HepG2 (cell line): Measurements from ENCODE around the gene SMAD7. TPM values are rescaled to one million over a fixed set of nuclear protein-coding genes. Genes with fewer than 3 reads are reported as not detected.
A peak's percentile ranks its signal among the peaks of the same experiment; 100 is the strongest.

Experiments
- CBX2 ChIP-seq, 2 experiments: fragments of 200-600 bp in 1 of 2; sonication (generic); formaldehyde crosslinking in 1 of 2; IDR thresholded peaks; 2 replicates each; pipeline versions ENCODE4 v1.7.0 to v1.8.1; 2018 to 2022; ENCODE audit warnings: low read depth in 2 of 2, low read length in 1 of 2, mild to moderate bottlenecking in 1 of 2, missing genetic modification reagents in 1 of 2
- NR2F1 ChIP-seq, 2 experiments: fragments of 450-650 bp in 1 of 2; formaldehyde crosslinking in 1 of 2; IDR thresholded peaks; 2 replicates each; pipeline versions ENCODE4 v1.5.0 to v1.6.1; 2016 to 2020; ENCODE audit warnings: mild to moderate bottlenecking in 1 of 2, missing compliant biosample characterization in 1 of 2, missing genetic modification reagents in 1 of 2, moderate library complexity in 1 of 2
- PATZ1 ChIP-seq: sonication (generic); formaldehyde crosslinking; IDR thresholded peaks from 2 replicates; pipeline ENCODE4 v1.4.0; 2020; ENCODE audit warnings: missing genetic modification reagents
- TFDP2 ChIP-seq: sonication (generic); formaldehyde crosslinking; IDR thresholded peaks from 2 replicates; pipeline ENCODE4 v1.4.0; 2020; ENCODE audit warnings: missing genetic modification reagents
- ZNF18 ChIP-seq: sonication (generic); formaldehyde crosslinking; IDR thresholded peaks from 2 replicates; pipeline ENCODE4 v1.8.0; 2022; ENCODE audit warnings: mild to moderate bottlenecking, missing genetic modification reagents; ENCODE audit not compliant: insufficient replicate concordance
- polyA plus RNA-seq, 8 experiments: library from polyadenylated mRNA; depleted of rRNA in 3 of 8; stranded (reverse) in 7 of 8; unstranded in 1 of 8; fragments of >200 nt; fragmentation: Illumina TruSeq in 4 of 8; extraction: Trizol in 4 of 8; gene quantifications; 2 replicates each; pipeline versions ENCODE4 v1.2.1 to v1.2.3, GENCODE V29; 2011 to 2016; ENCODE audit warnings: low read depth in 4 of 8, missing spikeins in 1 of 8, mixed read lengths in 1 of 8; ENCODE audit not compliant: insufficient read depth in 1 of 8
- total RNA-seq, 5 experiments: library from RNA; depleted of rRNA; stranded (reverse); fragments of >200 nt; fragmentation: Illumina TruSeq; extraction: Trizol; gene quantifications; 2 replicates each; pipeline ENCODE4 v1.2.3, GENCODE V29; 2016; ENCODE audit warnings: low read depth in 1 of 5
- TF ChIP-seq, protein P1 (sequence below): sonication (generic); formaldehyde crosslinking; conservative IDR thresholded peaks from 2 replicates; pipeline ENCODE4 v1.4.0; 2020; ENCODE audit warnings: missing genetic modification reagents
- TF ChIP-seq, protein P2 (sequence below): sonication (generic); formaldehyde crosslinking; IDR thresholded peaks from 2 replicates; pipeline ENCODE4 v1.4.0; 2020; ENCODE audit warnings: mild to moderate bottlenecking, missing genetic modification reagents
- TF ChIP-seq, protein P3 (sequence below): sonication (generic); formaldehyde crosslinking; IDR thresholded peaks from 2 replicates; pipeline ENCODE4 v1.9.0; 2022; ENCODE audit warnings: low read depth, missing genetic modification reagents

SMAD7 gene
- total and polyA plus RNA-seq, 2 of the 13 experiments (the other 11 are each of a cell fraction or from before 2014, with no cell fraction given) = 17.4 to 24.7 TPM

DNA sequence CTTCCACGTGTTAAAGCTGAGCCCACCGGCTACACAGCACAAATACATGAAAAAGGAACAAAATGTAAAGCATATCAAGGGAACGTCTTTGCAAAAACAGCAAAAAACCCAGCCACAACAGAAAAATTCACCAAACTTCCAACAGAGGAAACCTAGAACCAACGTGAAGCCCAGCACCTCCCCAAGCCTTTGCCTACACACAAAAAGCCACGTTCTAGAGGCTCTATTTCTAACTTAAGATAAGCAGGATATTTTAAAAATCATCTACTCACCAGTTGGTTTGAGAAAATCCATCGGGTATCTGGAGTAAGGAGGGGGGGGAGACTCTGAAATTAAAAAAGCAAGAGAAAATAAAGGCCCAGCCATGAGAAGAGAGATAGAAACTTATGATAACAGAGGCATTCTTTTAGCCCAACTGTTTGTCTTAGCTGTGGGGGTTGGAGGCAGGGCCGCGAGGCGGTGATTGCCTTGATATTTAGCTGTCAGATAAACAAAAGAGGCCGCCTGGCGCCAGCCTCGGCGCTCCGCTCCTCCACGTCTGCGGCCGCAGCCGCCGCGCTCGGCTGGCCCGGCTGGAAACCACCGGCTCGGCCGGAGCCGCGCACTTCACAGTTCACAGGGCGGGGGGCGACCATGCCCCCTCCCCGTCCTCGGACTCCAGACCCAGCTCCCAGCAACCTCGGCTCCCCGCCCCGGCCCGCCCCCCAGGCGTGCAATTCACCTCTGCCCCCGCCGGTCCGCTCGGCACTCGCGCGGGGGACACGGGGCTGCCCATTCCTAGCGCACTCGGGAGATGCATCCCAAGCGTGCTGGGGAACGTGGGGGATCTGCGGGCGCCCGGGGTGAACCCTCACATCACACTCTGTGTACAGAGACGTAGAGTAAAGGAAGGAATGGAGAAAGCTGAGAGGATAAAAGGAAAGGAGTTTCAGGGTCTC lies 2.4 kb downstream of the SMAD7 start (continued):
- TF ChIP-seq, protein P1, sequence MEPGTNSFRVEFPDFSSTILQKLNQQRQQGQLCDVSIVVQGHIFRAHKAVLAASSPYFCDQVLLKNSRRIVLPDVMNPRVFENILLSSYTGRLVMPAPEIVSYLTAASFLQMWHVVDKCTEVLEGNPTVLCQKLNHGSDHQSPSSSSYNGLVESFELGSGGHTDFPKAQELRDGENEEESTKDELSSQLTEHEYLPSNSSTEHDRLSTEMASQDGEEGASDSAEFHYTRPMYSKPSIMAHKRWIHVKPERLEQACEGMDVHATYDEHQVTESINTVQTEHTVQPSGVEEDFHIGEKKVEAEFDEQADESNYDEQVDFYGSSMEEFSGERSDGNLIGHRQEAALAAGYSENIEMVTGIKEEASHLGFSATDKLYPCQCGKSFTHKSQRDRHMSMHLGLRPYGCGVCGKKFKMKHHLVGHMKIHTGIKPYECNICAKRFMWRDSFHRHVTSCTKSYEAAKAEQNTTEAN (CRISPR knock-in tag) = no peak; the same call in 1 of the 2 replicates
- TF ChIP-seq TFDP2 (CRISPR knock-in tag) = peak; percentile 30; the same call in 1 of the 2 replicates
- TF ChIP-seq CBX2 (IDR thresholded peaks at IDR 0.05; ENCODE audit: low read depth, low read length) = no peak
- TF ChIP-seq CBX2 (CRISPR knock-in tag; IDR thresholded peaks at IDR 0.05; ENCODE audit: low read depth) = no peak
- peak; percentile 99 for TF ChIP-seq PATZ1 (CRISPR knock-in tag)
- no peak for TF ChIP-seq ZNF18 (CRISPR knock-in tag)
- TF ChIP-seq, protein P2, sequence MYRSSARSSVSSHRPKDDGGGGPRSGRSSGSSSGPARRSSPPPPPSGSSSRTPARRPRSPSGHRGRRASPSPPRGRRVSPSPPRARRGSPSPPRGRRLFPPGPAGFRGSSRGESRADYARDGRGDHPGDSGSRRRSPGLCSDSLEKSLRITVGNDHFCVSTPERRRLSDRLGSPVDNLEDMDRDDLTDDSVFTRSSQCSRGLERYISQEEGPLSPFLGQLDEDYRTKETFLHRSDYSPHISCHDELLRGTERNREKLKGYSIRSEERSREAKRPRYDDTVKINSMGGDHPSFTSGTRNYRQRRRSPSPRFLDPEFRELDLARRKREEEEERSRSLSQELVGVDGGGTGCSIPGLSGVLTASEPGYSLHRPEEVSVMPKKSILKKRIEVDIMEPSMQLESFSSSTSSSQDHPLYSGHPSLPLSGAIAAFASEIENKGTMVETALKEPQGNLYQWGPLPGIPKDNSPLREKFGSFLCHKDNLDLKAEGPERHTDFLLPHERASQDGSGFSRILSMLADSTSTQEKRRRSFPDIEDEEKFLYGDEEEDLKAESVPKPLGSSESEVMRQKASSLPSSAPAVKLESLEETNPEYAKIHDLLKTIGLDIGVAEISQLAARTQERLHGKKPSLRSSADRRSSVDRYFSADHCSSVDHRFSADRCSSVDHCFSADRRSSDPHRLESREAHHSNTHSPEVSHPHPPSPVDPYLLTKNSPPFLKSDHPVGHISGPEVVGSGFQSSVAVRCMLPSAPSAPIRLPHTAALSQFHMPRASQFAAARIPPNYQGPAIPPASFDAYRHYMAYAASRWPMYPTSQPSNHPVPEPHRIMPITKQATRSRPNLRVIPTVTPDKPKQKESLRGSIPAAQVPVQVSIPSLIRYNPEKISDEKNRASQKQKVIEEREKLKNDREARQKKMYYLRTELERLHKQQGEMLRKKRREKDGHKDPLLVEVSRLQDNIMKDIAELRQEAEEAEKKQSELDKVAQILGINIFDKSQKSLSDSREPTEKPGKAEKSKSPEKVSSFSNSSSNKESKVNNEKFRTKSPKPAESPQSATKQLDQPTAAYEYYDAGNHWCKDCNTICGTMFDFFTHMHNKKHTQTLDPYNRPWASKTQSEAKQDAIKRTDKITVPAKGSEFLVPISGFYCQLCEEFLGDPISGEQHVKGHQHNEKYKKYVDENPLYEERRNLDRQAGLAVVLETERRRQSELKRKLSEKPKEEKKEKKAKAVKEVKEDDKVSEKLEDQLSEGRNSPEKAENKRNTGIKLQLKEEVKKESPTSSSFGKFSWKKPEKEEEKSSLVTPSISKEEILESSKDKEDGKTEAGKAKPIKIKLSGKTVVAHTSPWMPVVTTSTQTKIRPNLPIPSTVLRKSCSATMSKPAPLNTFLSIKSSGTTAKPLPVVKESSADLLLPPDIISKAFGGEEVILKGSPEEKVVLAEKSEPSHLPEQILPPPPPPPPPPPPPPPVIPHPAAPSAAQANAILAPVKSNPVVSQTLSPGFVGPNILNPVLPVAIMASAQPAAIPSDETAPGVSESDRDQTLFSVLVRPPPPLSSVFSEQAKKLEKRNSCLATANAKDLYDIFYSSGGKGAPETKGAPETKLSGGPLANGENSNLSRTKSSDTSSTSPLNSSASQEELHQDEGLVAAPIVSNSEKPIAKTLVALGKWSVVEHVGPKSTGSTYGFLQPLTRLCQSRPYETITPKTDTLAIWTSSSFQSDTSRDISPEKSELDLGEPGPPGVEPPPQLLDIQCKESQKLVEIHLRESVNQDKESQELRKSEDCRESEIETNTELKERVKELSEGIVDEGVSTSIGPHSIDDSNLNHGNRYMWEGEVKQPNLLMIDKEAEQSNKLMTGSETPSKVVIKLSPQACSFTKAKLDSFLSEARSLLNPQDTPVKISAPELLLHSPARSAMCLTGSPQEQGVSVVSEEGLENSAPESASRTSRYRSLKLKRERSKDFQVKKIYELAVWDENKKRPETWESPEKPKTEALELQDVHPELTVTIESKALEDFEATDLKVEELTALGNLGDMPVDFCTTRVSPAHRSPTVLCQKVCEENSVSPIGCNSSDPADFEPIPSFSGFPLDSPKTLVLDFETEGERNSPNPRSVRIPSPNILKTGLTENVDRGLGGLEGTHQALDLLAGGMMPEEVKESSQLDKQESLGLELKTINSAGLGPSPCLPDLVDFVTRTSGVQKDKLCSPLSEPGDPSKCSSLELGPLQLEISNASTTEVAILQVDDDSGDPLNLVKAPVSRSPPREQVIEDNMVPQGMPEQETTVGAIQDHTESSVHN (CRISPR knock-in tag) = no peak
- peak; percentile 26 to 59; a peak in 3 of 4 replicates for TF ChIP-seq NR2F1 (CRISPR knock-in tag; IDR thresholded peaks at IDR 0.05)
- TF ChIP-seq, protein P3, sequence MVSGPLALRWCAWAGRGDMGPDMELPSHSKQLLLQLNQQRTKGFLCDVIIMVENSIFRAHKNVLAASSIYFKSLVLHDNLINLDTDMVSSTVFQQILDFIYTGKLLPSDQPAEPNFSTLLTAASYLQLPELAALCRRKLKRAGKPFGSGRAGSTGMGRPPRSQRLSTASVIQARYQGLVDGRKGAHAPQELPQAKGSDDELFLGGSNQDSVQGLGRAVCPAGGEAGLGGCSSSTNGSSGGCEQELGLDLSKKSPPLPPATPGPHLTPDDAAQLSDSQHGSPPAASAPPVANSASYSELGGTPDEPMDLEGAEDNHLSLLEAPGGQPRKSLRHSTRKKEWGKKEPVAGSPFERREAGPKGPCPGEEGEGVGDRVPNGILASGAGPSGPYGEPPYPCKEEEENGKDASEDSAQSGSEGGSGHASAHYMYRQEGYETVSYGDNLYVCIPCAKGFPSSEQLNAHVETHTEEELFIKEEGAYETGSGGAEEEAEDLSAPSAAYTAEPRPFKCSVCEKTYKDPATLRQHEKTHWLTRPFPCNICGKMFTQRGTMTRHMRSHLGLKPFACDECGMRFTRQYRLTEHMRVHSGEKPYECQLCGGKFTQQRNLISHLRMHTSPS (CRISPR knock-in tag) = no peak; the same call in 1 of the 2 replicates
